Mononuclear cell (primary cell): Measurements from ENCODE around the gene JARID2. TPM values are rescaled to one million over a fixed set of nuclear protein-coding genes. Genes with fewer than 3 reads are reported as not detected.
"Not testable (repeated sequence)": the region's sequence is repeated elsewhere in the genome, so short reads cannot be mapped to it uniquely, and the experiment has no call there.

ENCODE experiments used
- H3K27me3 ChIP-seq: 2 replicates; pipeline ENCODE4 v1.6.0; 2011; ENCODE audit warnings: low read length, control low read depth; ENCODE audit not compliant: insufficient read depth
- H3K4me1 ChIP-seq: 2 replicates; pipeline ENCODE4 v1.5.1; 2011; ENCODE audit warnings: mild to moderate bottlenecking, low read length, control low read depth; ENCODE audit not compliant: insufficient read depth
- H3K4me3 ChIP-seq: 2 replicates; pipeline ENCODE4 v1.5.1; 2011; ENCODE audit warnings: mild to moderate bottlenecking, low read length, moderate library complexity
- H3K9me3 ChIP-seq: 2 replicates; pipeline ENCODE4 v1.5.1; 2011; ENCODE audit warnings: low read depth, mild to moderate bottlenecking, control low read depth, low read length
- total RNA-seq: library from RNA; depleted of rRNA; stranded (reverse); fragments of >200 nt; gene quantifications from one replicate; pipeline ENCODE4 v1.2.3, GENCODE V29; 2012

Gene JARID2
- total RNA-seq, 1 donor = 74.8 TPM

- H3K9me3 ChIP-seq = no peaks in the 10 kb centered on the region
- H3K27me3 ChIP-seq = no peaks in the 10 kb centered on the region
- peaks cover 45% of the 10 kb centered on the region for H3K4me1 ChIP-seq
- H3K4me3 ChIP-seq = no peak overlapping the region
Observed at GRCh38 chr6:15409301-15410125, 163.6 kb downstream of the JARID2 start.

GRCh38 chr6:15410126-15410391 lies 164.2 kb downstream of the JARID2 start:
- Histone ChIP-seq H3K4me3 (no peak overlapping the region), H3K9me3 (no peaks in the 10 kb centered on the region), H3K27me3 (no peaks in the 10 kb centered on the region), H3K4me1 (peaks cover 39% of the 10 kb centered on the region)

- Histone ChIP-seq H3K4me3 (no peak overlapping the region), H3K9me3 (no peaks in the 10 kb centered on the region), H3K4me1 (peaks cover 32% of the 10 kb centered on the region), H3K27me3 (no peaks in the 10 kb centered on the region)
Observed at GRCh38 chr6:15410752-15411151, 164.9 kb downstream of the JARID2 start.

- Histone ChIP-seq H3K4me1 (peaks cover 32% of the 10 kb centered on the region), H3K4me3 (no peak overlapping the region), H3K9me3 (no peaks in the 10 kb centered on the region), H3K27me3 (no peaks in the 10 kb centered on the region)
Observed at GRCh38 chr6:15411766-15412165, 165.9 kb downstream of the JARID2 start.

- no peak overlapping the region for H3K4me3 ChIP-seq
- peaks cover 38% of the 10 kb centered on the region for H3K4me1 ChIP-seq
- H3K27me3 ChIP-seq = no peaks in the 10 kb centered on the region
- no peaks in the 10 kb centered on the region for H3K9me3 ChIP-seq
Observed at GRCh38 chr6:15412767-15413166, 166.9 kb downstream of the JARID2 start.

- Histone ChIP-seq H3K27me3 (no peaks in the 10 kb centered on the region), H3K4me1 (peaks cover 40% of the 10 kb centered on the region), H3K4me3 (no peak overlapping the region), H3K9me3 (peaks cover under 1% of the 10 kb centered on the region)
Observed at GRCh38 chr6:15413466-15414234, 167.8 kb downstream of the JARID2 start.

- Histone ChIP-seq H3K27me3 (no peaks in the 10 kb centered on the region), H3K9me3 (peaks cover 7% of the 10 kb centered on the region), H3K4me3 (no peak overlapping the region), H3K4me1 (peaks cover 37% of the 10 kb centered on the region)
Observed at GRCh38 chr6:15414235-15414612, 168.4 kb downstream of the JARID2 start.

- not testable (repeated sequence) for H3K27me3 ChIP-seq, H3K4me3 ChIP-seq
- H3K9me3 ChIP-seq = peaks cover 13% of the 10 kb centered on the region
- H3K4me1 ChIP-seq = peaks cover 27% of the 10 kb centered on the region
Observed at GRCh38 chr6:15415622-15416021, 169.8 kb downstream of the JARID2 start.

GRCh38 chr6:15416932-15417509 lies 171.2 kb downstream of the JARID2 start:
- H3K9me3 ChIP-seq = peaks cover 13% of the 10 kb centered on the region
- peaks cover 28% of the 10 kb centered on the region for H3K4me1 ChIP-seq
- H3K27me3 ChIP-seq = no peaks in the 10 kb centered on the region
- H3K4me3 ChIP-seq = no peak overlapping the region

GRCh38 chr6:15417811-15418210 lies 171.9 kb downstream of the JARID2 start:
- H3K4me1 ChIP-seq = peaks cover 30% of the 10 kb centered on the region
- no peak overlapping the region for H3K4me3 ChIP-seq
- H3K27me3 ChIP-seq = no peaks in the 10 kb centered on the region
- peaks cover 13% of the 10 kb centered on the region for H3K9me3 ChIP-seq

GRCh38 chr6:15419493-15419892 lies 173.6 kb downstream of the JARID2 start:
- H3K27me3 ChIP-seq = no peaks in the 10 kb centered on the region
- peaks cover 13% of the 10 kb centered on the region for H3K9me3 ChIP-seq
- H3K4me1 ChIP-seq = peaks cover 40% of the 10 kb centered on the region
- H3K4me3 ChIP-seq = no peak overlapping the region

- peaks cover 13% of the 10 kb centered on the region for H3K9me3 ChIP-seq
- no peaks in the 10 kb centered on the region for H3K27me3 ChIP-seq
- H3K4me3 ChIP-seq = no peak overlapping the region
- peaks cover 45% of the 10 kb centered on the region for H3K4me1 ChIP-seq
Observed at GRCh38 chr6:15420959-15421438, 175.1 kb downstream of the JARID2 start.

GRCh38 chr6:15421945-15422733 lies 176.3 kb downstream of the JARID2 start:
- H3K4me1 ChIP-seq = peaks cover 56% of the 10 kb centered on the region
- no peaks in the 10 kb centered on the region for H3K27me3 ChIP-seq
- peaks cover 13% of the 10 kb centered on the region for H3K9me3 ChIP-seq
- no peak overlapping the region for H3K4me3 ChIP-seq

GRCh38 chr6:15423286-15423993 lies 177.6 kb downstream of the JARID2 start:
- Histone ChIP-seq H3K4me1 (peaks cover 62% of the 10 kb centered on the region), H3K4me3 (no peak overlapping the region), H3K9me3 (peaks cover 13% of the 10 kb centered on the region), H3K27me3 (no peaks in the 10 kb centered on the region)
